HG02870 (cell line): ENCODE measurements around the gene ACKR3.

Experiments used
- ATAC-seq: cut with Tn5 transposase; IDR thresholded peaks from one replicate; pipeline ENCODE4 v1.9.1; 2021; ENCODE audit warnings: mild to moderate bottlenecking, moderate library complexity; ENCODE audit not compliant: unreplicated experiment

The ACKR3 gene

GRCh38 chr2:236548179-236548921 is 21.3 kb upstream of the ACKR3 start:
- ATAC-seq, result no peak

- no peak for ATAC-seq
Measured at GRCh38 chr2:236549165-236549564, 20.5 kb upstream of the ACKR3 start.

- ATAC-seq, result no peak
Measured at GRCh38 chr2:236550290-236550689, 19.3 kb upstream of the ACKR3 start.

GRCh38 chr2:236550701-236551465 is 18.7 kb upstream of the ACKR3 start:
- peak; percentile 42 for ATAC-seq

- ATAC-seq, result peak; percentile 38
Measured at GRCh38 chr2:236551471-236552211, 18.0 kb upstream of the ACKR3 start.

- ATAC-seq, result peak; percentile 29
Measured at GRCh38 chr2:236552212-236552542, 17.4 kb upstream of the ACKR3 start.

GRCh38 chr2:236552581-236553363 is 16.9 kb upstream of the ACKR3 start:
- no peak for ATAC-seq

- no peak for ATAC-seq
Measured at GRCh38 chr2:236553522-236553921, 16.1 kb upstream of the ACKR3 start.

GRCh38 chr2:236554629-236555282 is 14.9 kb upstream of the ACKR3 start:
- ATAC-seq, result no peak

- no peak for ATAC-seq
Measured at GRCh38 chr2:236555481-236555880, 14.1 kb upstream of the ACKR3 start.

- no peak for ATAC-seq
Measured at GRCh38 chr2:236557306-236558030, 12.2 kb upstream of the ACKR3 start.

GRCh38 chr2:236558036-236558435 is 11.6 kb upstream of the ACKR3 start:
- ATAC-seq, result no peak

- ATAC-seq, result peak; percentile 58
Measured at GRCh38 chr2:236558993-236559978, 10.3 kb upstream of the ACKR3 start.

GRCh38 chr2:236561874-236562273 is 7.8 kb upstream of the ACKR3 start:
- no peak for ATAC-seq

- no peak for ATAC-seq
Measured at GRCh38 chr2:236562434-236562833, 7.2 kb upstream of the ACKR3 start.

GRCh38 chr2:236563953-236564352 is 5.7 kb upstream of the ACKR3 start:
- no peak for ATAC-seq

GRCh38 chr2:236565212-236565611 is 4.4 kb upstream of the ACKR3 start:
- ATAC-seq, result no peak

GRCh38 chr2:236565879-236566402 is 3.7 kb upstream of the ACKR3 start:
- no peak for ATAC-seq
